Tibial nerve (tissue), 4 donors: Measurements from ENCODE around the gene DRAXIN. TPM values are rescaled to one million over a fixed set of nuclear protein-coding genes. Genes with fewer than 3 reads are reported as not detected.
A peak's percentile ranks its signal among the peaks of the same experiment; 100 is the strongest.

ENCODE experiments used
- DNase-seq, 2 donors: peaks; one replicate each; pipeline ENCODE4 v3.0.0-alpha.2; 2019; ENCODE audit warnings: low spot score in 2 of 2
- H3K27ac ChIP-seq, 4 donors: fragments of 200-600 bp; sonication (generic) in 3 of 4; one replicate each; pipeline ENCODE4 v1.5.1; 2017 to 2019; ENCODE audit warnings: mild to moderate bottlenecking in 1 of 4
- H3K27me3 ChIP-seq, 2 donors: fragments of 200-600 bp; sonication (generic) in 1 of 2; one replicate each; pipeline versions ENCODE4 v1.5.1 to v1.6.0; 2017 to 2019
- H3K36me3 ChIP-seq, 3 donors: fragments of 200-600 bp; sonication (generic); one replicate each; pipeline ENCODE4 v1.5.1; 2018 to 2019
- H3K4me1 ChIP-seq, 4 donors: fragments of 200-600 bp; sonication (generic) in 3 of 4; one replicate each; pipeline ENCODE4 v1.5.1; 2017 to 2019
- H3K4me3 ChIP-seq, 4 donors: fragments of 200-600 bp; sonication (generic) in 3 of 4; one replicate each; pipeline ENCODE4 v1.5.1; 2017 to 2019; ENCODE audit warnings: mild to moderate bottlenecking in 1 of 4, moderate library complexity in 1 of 4
- H3K9me3 ChIP-seq, 4 donors: fragments of 200-600 bp; sonication (generic) in 3 of 4; one replicate each; pipeline ENCODE4 v1.5.1; 2017 to 2019
- EP300 ChIP-seq, 2 donors: sonication (generic); formaldehyde crosslinking; IDR thresholded peaks; one replicate each; pipeline ENCODE4 v1.6.1; 2017; ENCODE audit warnings: antibody characterized with exemption in 2 of 2, mild to moderate bottlenecking in 1 of 2
- POLR2A ChIP-seq, 2 donors: fragments of 450-650 bp; IDR thresholded peaks; one replicate each; pipeline ENCODE4 v1.6.1; 2017; ENCODE audit warnings: antibody characterized with exemption in 2 of 2, mild to moderate bottlenecking in 2 of 2, moderate library complexity in 2 of 2
- whole genome bisulfite sequencing, 2 donors: methylation state at CpG; one replicate each; pipeline ENCODE4 v1.1.5; 2018; 5-methylcytosine and 5-hydroxymethylcytosine counted together
- total RNA-seq, 4 donors: library from RNA; depleted of rRNA; stranded (reverse); fragments of >200 nt; gene quantifications; one replicate each; pipeline ENCODE4 v1.1.0, GENCODE V29; 2016
- TF ChIP-seq, protein P1 (sequence below), 5 experiments: fragments of 200-600 bp in 3 of 5; fragments of 450-650 bp in 2 of 5; sonication (generic) in 3 of 5; IDR thresholded peaks; one replicate each; pipeline ENCODE4 v1.5.1; 2016 to 2019; ENCODE audit warnings: antibody characterized with exemption in 5 of 5, mild to moderate bottlenecking in 3 of 5, moderate library complexity in 2 of 5

Gene DRAXIN
- total RNA-seq, 4 donors from 2014 or later, result under 0.01 to 1.2 (median 0.20) TPM; not detected in 1

DNA sequence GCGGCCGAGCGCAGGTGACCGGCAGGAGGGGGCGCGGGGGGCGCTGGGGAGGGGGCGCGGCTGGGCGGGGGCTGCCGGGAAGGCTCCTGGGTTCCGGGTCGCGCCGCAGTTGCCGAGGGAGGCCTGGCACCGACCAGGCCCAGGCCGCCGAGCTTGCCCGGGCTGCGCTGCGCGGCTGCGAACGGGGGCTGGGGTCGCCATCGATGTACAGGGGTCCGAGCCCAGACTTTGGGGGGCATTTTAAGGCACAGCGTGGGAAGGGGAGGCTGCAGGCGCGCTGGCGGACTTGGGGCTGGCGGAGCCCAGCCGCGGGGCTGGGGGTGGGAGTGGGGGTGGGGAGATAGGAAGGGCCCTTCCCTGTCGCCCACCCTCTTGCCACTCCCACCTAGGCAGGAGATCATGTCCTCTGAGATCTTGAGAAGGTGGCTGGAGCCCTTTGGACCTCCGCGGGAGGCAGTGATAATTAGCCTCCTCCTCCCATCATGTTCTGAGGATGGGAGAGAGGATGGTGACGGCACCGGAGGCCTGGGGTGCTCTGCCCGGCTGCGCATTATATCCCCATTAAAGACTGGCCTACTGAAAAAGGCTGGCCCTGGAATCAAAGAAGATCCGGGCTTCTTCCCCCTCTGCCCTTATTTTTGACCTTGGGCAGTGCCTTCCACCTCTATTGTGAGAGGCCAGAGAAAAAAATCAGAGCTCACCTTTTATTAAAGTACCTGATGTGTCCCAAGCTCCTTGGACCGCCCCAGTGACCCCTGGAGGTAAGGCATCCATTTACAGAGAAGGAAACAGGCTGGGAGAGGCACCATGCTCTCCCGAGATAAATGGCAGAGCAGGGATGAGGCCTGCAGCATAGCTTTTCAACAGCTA lies 36.3 kb upstream of the DRAXIN start:
- H3K27me3 ChIP-seq, result no peaks in the 10 kb centered on the region
- H3K9me3 ChIP-seq, result no peaks in the 10 kb centered on the region
- peak overlapping the region; percentile 45 to 82 (median 67) for H3K4me3 ChIP-seq
- DNase-seq, result no peak
- peaks cover 0 to 37% (median 0%) of the 10 kb centered on the region in 3 donors for H3K36me3 ChIP-seq
- H3K27ac ChIP-seq, result peak overlapping the region; percentile 49 to 89 (median 70)
- 9 to 26% methylated on average over 10 to 29 of the region's 45 CpGs for WGBS, 2 donors
- H3K4me1 ChIP-seq, result peaks cover 0 to 39% (median 14%) of the 10 kb centered on the region in 4 donors
- no peak for TF ChIP-seq POLR2A (IDR thresholded peaks at IDR 0.05)
- TF ChIP-seq, protein P1, sequence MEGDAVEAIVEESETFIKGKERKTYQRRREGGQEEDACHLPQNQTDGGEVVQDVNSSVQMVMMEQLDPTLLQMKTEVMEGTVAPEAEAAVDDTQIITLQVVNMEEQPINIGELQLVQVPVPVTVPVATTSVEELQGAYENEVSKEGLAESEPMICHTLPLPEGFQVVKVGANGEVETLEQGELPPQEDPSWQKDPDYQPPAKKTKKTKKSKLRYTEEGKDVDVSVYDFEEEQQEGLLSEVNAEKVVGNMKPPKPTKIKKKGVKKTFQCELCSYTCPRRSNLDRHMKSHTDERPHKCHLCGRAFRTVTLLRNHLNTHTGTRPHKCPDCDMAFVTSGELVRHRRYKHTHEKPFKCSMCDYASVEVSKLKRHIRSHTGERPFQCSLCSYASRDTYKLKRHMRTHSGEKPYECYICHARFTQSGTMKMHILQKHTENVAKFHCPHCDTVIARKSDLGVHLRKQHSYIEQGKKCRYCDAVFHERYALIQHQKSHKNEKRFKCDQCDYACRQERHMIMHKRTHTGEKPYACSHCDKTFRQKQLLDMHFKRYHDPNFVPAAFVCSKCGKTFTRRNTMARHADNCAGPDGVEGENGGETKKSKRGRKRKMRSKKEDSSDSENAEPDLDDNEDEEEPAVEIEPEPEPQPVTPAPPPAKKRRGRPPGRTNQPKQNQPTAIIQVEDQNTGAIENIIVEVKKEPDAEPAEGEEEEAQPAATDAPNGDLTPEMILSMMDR (IDR thresholded peaks at IDR 0.05), result no peak
- TF ChIP-seq EP300 (IDR thresholded peaks at IDR 0.05), result no peak

DNA sequence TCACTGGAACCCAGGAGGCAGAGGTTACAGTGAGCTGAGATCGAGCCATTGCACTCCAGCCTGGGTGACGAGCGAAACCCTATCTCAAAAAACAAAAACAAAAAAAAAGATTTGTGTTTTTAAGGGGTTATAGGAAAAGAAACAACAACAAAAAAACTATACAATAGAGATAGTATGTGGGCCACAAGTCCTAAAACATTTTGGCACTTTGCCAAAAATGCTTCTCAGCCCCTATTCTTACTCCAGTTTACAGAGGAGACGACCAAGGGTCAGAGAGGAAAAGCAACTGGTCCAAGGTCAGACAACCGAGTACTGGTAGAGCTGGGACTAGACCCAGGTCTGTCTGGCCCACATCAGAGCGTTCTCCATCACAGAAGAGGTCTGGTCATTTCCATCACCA lies 33.9 kb upstream of the DRAXIN start:
- TF ChIP-seq, protein P1 (IDR thresholded peaks at IDR 0.05), result no peak
- TF ChIP-seq EP300 (IDR thresholded peaks at IDR 0.05) (no peak), POLR2A (IDR thresholded peaks at IDR 0.05) (no peak)
- 70 to 75% methylated on average over 6 of the region's 6 CpGs for WGBS, 2 donors
- H3K4me3 ChIP-seq, result no peak overlapping the region

DNA sequence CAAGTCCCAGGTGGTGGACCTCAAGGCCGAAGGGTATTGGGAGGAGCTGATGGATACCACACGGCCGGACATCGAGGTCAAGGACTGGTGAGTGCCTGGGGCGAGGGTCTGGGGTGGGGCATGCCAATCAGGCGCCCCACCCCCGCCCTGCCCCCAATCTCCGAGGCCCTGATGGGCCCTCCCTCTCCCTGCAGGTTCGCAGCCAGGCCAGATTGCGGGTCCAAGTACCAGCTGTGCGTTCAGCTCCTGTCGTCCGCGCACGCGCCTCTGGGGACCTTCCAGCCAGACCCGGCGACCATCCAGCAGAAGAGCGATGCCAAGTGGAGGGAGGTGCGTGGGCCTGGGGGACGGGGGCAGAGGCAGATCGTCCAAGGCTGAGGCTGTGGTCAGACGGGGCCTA lies 33.0 kb upstream of the DRAXIN start:
- Histone ChIP-seq H3K9me3 (no peaks in the 10 kb centered on the region), H3K27ac (no peak overlapping the region), H3K36me3 (peaks cover 0 to 62% (median 0%) of the 10 kb centered on the region in 3 donors), H3K4me1 (peaks cover 0 to 23% (median 9%) of the 10 kb centered on the region in 4 donors), H3K27me3 (no peaks in the 10 kb centered on the region), H3K4me3 (no peak overlapping the region)
- TF ChIP-seq POLR2A (IDR thresholded peaks at IDR 0.05), result no peak
- no peak for TF ChIP-seq EP300 (IDR thresholded peaks at IDR 0.05)
- TF ChIP-seq, protein P1 (IDR thresholded peaks at IDR 0.05), result no peak
- WGBS, 2 donors, result 86 to 88% methylated on average over 20 to 23 of the region's 23 CpGs
- DNase-seq, result no peak

More for the DNA sequence above, 33.9 kb upstream of the DRAXIN start:
- no peak for DNase-seq
- H3K9me3 ChIP-seq, result no peaks in the 10 kb centered on the region
- no peaks in the 10 kb centered on the region for H3K27me3 ChIP-seq
- no peak overlapping the region for H3K27ac ChIP-seq
- H3K36me3 ChIP-seq, result peaks cover 0 to 62% (median 0%) of the 10 kb centered on the region in 3 donors
- peaks cover 0 to 31% (median 9%) of the 10 kb centered on the region in 4 donors for H3K4me1 ChIP-seq

DNA sequence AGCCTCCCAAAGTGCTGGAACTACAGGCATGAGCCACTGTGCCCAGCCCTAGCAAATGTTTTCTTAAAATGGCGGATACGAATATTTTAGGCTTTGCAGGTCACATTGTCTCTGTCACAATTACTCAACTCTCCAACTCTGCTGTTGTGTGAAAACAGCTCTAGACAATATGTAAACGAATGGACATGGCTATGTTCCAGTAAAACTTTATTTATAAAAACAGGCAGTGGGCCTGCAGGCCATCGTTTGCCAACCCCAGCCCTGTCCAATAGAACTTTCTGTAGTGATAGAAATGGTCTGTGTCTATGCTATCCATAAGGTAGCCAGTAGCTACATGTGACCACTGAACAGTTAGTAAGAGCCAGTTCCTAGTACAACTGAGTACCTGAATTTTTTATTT lies 31.8 kb upstream of the DRAXIN start:
- DNase-seq, result no peak
- TF ChIP-seq, protein P1 (IDR thresholded peaks at IDR 0.05), result no peak
- H3K27ac ChIP-seq, result no peak overlapping the region
- H3K4me3 ChIP-seq, result no peak overlapping the region
- H3K36me3 ChIP-seq, result peaks cover 0 to 62% (median 0%) of the 10 kb centered on the region in 3 donors
- H3K27me3 ChIP-seq, result no peaks in the 10 kb centered on the region
- H3K9me3 ChIP-seq, result no peaks in the 10 kb centered on the region
- H3K4me1 ChIP-seq, result peaks cover 0 to 20% (median 9%) of the 10 kb centered on the region in 4 donors
- WGBS, 2 donors, result 82 to 84% methylated on average over 4 of the region's 4 CpGs

DNA sequence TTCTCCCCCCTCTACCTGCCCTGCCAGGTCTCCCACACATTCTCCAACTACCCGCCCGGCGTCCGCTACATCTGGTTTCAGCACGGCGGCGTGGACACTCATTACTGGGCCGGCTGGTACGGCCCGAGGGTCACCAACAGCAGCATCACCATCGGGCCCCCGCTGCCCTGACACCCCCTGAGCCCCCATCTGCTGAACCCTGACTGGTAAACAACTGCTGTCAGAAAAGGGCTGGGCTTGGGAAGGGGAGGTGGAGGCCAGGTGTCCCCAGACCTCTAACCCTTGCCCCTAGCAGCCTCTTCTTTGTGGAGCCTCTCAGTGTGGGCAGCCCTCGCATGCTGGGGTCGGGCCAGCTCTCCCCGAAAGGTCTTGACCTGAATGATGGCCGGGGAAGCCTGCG lies 30.4 kb upstream of the DRAXIN start:
- H3K4me3 ChIP-seq, result no peak overlapping the region
- TF ChIP-seq EP300 (IDR thresholded peaks at IDR 0.05) (no peak), POLR2A (IDR thresholded peaks at IDR 0.05) (no peak)
- TF ChIP-seq, protein P1 (IDR thresholded peaks at IDR 0.05), result no peak
- peaks cover 0 to 11% (median 0%) of the 10 kb centered on the region in 4 donors for H3K4me1 ChIP-seq
- no peak for DNase-seq
- WGBS, 2 donors, result 87 to 92% methylated on average over 16 to 17 of the region's 17 CpGs
- peaks cover 0 to 62% (median 0%) of the 10 kb centered on the region in 3 donors for H3K36me3 ChIP-seq
- no peak overlapping the region for H3K27ac ChIP-seq
- no peaks in the 10 kb centered on the region for H3K27me3 ChIP-seq
- no peaks in the 10 kb centered on the region for H3K9me3 ChIP-seq
